NT2/D1 (cell line): Measurements from ENCODE around the gene ITSN1.

Experiments
- SUZ12 ChIP-seq: IDR thresholded peaks from 2 replicates; pipeline ENCODE4 v1.6.1; 2011; ENCODE audit not compliant: insufficient read length, insufficient read depth; ENCODE audit errors: extremely low read depth
- YY1 ChIP-seq: IDR thresholded peaks from 2 replicates; pipeline ENCODE4 v1.6.1; 2011; ENCODE audit not compliant: insufficient read length, insufficient read depth
- ZNF274 ChIP-seq: IDR thresholded peaks from 2 replicates; pipeline ENCODE4 v1.6.1; 2011; ENCODE audit warnings: mild to moderate bottlenecking, low read depth, low read length

DNA sequence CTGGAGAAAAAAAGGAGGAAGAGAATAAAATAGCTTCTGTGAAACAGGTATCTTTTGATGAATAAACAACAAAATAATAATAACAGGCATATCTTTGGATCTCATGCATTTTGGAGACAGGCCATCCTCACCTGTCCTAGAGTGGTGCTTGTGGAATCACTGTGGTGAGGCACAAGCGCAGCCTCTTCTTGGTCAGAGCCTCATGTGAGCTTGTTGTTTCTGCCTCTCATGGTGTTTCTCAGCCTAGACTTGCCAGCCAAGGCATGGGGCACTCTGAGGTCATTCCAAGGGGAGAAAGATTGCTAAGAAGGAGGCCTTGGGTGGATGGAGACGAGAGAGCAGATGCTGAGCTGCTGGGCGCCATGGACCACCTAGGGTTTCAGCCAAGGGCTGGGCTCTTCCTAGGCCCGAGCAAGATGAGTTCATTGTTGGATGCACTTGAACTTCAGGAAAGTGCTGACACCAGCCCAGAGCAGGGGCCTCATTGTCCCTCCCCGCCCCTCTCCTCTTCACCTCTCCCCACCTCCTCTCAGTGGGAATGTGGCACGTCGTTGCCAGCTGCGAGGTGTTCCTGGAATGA lies 223.8 kb downstream of the ITSN1 start:
- TF ChIP-seq YY1: no peak
- TF ChIP-seq ZNF274: no peak
- TF ChIP-seq SUZ12: no peak
